RPMI8226 (cell line): Measurements from ENCODE around the gene HAUS3.

ENCODE experiments used
- DNase-seq: peaks from one replicate; pipeline ENCODE4 v3.0.0-alpha.2; 2015

The HAUS3 gene, protein sequence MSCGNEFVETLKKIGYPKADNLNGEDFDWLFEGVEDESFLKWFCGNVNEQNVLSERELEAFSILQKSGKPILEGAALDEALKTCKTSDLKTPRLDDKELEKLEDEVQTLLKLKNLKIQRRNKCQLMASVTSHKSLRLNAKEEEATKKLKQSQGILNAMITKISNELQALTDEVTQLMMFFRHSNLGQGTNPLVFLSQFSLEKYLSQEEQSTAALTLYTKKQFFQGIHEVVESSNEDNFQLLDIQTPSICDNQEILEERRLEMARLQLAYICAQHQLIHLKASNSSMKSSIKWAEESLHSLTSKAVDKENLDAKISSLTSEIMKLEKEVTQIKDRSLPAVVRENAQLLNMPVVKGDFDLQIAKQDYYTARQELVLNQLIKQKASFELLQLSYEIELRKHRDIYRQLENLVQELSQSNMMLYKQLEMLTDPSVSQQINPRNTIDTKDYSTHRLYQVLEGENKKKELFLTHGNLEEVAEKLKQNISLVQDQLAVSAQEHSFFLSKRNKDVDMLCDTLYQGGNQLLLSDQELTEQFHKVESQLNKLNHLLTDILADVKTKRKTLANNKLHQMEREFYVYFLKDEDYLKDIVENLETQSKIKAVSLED

GRCh38 chr4:2241410-2242353 lies at the start of gene HAUS3, which contains the start of gene POLN:
Gene HAUS3 (minus strand): TSS chr4:2242121. CDS start chr4:2240946, 1,175 bp downstream.
Gene POLN (minus strand): TSS chr4:2242121. CDS start chr4:2229231, 12,890 bp downstream.
- peak; percentile 96 for DNase-seq

GRCh38 chr4:2290974-2291704 lies 49.2 kb upstream of the HAUS3 start:
- no peak for DNase-seq

- no peak for DNase-seq
Observed at GRCh38 chr4:2290488-2290887, 48.6 kb upstream of the HAUS3 start.

- no peak for DNase-seq
Observed at GRCh38 chr4:2289955-2290333, 48.0 kb upstream of the HAUS3 start.

DNA sequence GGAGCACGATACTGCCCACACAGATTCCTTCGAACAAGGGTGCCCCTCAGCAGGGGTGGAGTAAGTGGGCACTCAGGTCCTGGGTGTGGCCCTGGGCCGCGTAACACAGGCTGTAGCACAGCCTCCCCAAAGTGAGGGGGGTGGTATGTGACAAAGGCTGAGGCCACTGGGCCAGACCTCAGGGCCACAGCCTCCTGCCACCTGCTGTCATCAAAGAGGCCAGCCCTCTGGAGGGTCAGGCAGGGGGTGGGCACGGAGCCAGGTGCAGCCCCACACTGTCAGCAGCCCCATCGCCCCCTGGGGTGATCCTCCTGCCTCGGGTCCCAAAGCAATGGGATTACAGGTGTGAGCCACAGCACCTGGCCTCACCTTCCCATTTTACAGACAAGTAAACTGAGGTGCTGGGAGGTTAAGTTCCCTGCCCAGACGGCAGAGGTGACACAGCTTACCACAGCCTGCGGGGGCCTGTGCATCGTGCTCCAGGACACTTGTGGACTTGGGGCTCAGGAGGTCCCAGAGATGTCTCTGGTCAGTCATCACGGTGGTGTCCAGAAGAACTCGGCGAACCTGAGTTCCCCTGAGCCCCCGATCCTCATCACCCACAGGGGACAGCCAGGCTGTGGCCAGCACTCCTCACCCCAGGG lies 47.5 kb upstream of the HAUS3 start:
- no peak for DNase-seq

DNA sequence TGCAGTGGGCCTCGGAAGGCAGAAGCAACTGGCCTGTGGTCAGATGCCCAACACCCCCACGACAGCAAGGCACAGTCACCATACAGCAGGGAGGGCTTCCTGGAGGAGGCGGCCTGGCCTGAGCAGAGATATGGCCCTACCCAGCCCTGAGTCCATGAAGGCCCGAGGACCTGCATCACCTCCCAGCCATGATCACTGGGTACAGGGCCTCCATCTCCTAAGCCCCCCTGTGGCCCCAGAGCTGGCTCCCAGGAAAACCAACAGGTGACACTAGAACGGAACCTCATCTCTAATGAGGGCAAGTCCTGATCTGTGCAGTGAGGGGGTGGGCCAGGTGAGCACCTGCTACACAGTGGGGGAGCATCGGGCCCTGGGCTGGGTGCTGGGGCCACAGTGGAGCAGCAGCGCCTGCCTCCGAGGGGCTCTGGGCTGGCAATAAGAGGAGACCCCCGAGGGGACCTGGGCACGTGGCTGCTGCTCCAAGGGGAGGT lies 46.2 kb upstream of the HAUS3 start:
- DNase-seq = no peak

DNA sequence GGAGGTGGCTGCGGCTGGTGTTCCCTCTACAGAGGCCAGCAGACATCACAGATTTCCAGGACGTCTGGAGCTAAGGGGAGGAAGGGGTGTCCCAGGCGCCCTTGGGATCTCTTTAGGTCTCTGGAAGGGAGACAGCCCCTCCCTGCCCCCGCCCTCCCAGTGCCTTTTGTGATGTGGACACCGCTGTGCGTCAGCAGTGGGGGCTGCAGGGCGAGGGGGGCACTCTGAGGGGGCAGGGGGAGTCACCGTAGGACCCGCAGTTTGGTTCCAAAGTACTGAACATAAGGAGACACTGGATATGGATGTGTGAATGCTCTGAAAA lies 45.6 kb upstream of the HAUS3 start:
- no peak for DNase-seq

DNA sequence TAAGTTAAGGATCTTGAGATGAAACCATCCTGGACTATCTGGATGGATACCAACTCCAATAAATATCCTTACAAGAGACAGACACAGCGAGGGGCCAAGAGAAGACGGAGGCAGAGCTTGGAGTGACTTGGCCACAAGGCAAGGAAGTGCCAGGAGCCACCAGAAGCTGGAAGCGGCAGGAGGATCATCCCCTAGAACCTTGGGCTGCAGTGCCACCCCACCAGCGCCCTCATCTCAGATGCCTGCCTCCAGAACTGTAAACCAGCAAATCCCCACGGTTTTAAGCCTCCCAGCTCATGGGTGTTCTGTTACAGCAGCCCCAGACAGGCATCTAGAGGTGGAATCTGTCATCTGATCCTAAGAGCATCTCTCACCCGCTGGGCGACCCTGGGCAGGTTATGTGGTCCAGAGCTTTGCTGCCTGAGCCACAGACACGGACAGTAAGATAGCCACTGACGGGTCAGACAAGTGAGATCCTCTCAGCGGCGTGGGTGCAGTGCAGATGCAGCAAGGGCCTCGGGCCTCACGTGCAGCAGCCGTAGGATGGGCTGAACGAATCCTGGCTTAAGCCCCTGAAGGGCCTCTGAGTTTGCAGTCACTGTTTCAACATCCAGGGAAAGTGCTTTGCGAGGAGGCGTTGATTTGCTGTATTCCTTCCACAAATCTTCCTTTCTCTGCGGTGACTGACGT lies 45.1 kb upstream of the HAUS3 start:
- no peak for DNase-seq

- no peak for DNase-seq
Observed at GRCh38 chr4:2285613-2286381, 43.9 kb upstream of the HAUS3 start.

DNA sequence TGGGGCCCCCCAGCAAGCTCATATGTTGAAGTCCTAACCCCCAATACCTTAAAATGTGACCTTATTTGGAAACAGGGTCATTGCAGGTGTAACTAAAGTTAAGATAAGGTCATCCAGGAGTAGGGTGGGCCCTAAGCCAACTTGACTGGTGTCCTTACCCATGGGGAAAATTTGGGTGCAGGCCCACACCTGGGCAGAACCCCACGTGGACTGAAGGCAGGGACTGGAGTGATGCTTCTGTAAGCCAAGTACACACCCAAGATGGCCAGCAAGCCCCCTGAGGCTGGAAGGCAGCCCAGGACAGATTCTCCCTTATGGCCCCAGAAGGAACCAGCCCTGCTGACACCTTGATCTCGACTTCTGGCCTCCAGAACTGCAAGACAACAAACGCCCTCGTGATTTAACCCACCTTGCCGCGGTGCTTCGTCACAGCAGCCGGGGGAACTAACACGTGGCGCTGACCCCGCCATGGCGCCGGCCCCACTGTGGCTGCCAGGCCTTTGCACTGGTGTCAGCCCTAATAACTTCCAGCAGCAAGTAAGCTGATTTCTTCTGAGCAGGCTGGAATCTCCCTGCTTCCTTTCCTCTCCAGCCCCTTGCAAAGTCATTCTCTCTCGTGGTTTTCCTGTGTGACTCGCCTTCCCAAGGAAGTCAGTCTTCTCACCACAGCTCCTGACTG lies 43.2 kb upstream of the HAUS3 start:
- DNase-seq = no peak

GRCh38 chr4:2284161-2284933 lies 42.4 kb upstream of the HAUS3 start:
- no peak for DNase-seq

DNA sequence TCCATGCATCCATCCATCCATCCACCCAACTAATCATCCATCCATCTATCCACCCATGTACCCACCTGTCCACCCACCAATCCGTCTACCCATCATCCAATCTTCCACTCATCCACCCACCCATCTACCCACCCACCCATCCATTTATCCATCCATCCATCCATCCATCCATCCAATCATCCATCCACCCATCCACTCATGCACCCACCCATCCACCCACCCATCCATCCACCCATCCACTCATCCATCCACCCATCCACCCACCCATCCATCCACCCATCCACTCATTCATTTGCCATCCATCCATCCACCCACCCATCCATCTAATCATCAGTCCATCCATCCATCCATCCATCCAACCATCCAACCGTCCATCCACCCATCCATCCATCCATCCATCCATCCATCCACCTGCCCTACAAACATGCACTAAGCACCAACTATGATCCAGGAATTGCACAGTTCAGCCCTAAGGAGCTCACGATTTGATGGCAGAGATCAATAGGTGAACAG lies 41.3 kb upstream of the HAUS3 start:
- no peak for DNase-seq

- DNase-seq = peak; percentile 29
Observed at GRCh38 chr4:2281575-2282343, 39.8 kb upstream of the HAUS3 start.

DNA sequence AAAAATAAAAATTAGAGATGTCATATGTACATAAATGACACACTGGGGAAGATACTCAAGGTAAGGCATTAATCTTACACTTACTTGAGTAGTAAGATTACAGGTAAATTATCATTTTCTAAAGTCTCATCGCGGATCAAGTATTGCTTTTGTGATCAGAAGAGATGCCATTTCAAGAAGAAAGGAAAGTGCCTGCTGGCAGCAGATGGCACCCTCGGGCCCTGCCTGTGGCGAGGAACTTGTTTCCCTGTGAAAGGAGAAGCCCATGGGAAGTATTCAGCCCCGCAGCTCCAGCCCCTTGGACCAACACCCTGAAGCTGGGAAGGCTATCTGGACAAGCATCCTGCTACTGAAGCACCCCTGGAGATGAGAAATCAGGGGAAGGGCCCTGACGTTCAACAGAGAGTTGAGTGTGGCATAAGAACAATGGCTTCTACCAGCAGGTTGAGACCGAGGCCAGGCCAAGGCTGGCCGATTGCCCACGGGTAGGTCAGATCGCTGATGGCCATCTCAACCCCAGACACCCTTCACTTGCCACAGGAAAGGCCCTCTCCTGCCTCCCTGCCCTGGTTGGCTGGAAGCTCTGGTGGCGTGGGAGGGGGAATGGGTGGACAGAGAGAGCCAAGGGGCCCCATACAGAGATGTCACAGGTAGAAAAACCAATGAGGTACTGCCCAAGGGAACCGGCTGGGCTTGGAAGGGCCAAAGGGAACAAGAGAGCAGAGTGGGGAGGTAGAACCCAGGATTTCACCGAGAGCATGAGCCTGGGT lies 38.8 kb upstream of the HAUS3 start:
- no peak for DNase-seq

- DNase-seq = no peak
Observed at GRCh38 chr4:2277956-2278355, 36.0 kb upstream of the HAUS3 start.

DNA sequence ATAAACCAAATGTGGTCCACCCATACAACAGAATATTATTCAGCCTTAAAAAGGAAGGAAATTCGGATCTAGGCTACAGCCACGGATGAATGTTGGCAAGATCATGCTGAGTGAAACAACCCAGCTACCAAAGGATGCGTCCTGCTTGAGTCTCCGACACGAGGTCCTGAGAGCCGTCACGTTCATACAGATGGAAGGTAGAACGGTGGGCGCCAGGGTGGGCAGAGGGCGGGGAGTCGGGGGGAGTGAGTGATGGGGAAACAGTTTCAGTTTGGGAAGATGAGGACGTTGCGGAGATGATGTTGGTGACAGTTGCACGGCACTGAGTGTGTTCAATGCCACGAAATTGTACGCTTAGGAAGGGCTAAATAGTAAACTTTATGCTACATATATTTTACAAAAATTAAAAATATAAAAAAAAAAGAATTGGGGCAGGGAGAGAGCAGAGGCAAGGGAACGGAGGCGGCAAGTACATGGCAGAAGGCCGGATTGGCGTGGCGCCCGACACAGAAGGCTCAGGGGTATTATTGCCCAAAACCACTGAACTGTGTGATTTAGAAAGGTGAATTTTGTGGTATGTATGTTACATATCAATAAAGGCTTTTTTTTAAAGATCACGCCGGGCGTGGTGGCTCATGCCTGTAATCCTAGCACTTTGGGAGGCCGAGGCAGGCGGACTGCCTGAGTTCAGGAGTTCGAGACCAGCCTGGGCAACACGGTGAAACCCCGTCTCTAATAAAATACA lies 34.8 kb upstream of the HAUS3 start:
- no peak for DNase-seq
